SK-N-SH (cell line): Measurements from ENCODE around the gene RFX4.

Experiments used
- POLR2AphosphoS5 ChIP-seq: IDR thresholded peaks from 2 replicates; pipeline ENCODE4 v1.6.1; 2012; ENCODE audit warnings: low read depth, low read length
- RXRA ChIP-seq: IDR thresholded peaks from 2 replicates; pipeline ENCODE4 v1.4.0; 2012; ENCODE audit warnings: low read depth, mild to moderate bottlenecking, borderline replicate concordance
- SMC3 ChIP-seq: IDR thresholded peaks from 2 replicates; pipeline ENCODE4 v1.6.1; 2012; ENCODE audit warnings: low read depth, low read length, improper control_type of control experiment
- TF ChIP-seq, protein P1 (sequence below): fragments of 200-600 bp; sonication (generic); IDR thresholded peaks from 2 replicates; pipeline ENCODE4 v1.6.1; 2017; ENCODE audit warnings: antibody characterized with exemption, mild to moderate bottlenecking, moderate library complexity
- TF ChIP-seq, protein P2 (sequence below): IDR thresholded peaks from 2 replicates; pipeline ENCODE4; 2012

DNA sequence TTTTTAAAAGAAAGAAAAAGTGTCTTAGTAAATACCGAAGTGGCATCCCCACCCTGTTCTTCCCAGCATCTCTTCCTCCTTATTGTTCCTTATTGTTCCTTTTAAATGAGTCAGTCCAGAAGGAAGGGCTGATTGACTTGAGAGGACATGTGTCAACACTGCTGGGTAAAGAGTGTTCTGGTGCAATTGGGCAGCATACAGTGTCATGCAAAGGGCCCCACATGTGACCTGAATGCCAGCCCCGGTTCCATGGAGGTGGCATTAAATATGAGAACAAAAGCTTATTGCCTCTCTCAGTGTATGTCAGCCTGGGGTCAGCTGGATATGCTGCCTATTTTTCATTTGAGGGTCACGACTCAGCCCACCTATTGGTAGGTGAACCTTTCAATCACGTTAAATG is 132.8 kb downstream of the RFX4 start:
- TF ChIP-seq, protein P1, sequence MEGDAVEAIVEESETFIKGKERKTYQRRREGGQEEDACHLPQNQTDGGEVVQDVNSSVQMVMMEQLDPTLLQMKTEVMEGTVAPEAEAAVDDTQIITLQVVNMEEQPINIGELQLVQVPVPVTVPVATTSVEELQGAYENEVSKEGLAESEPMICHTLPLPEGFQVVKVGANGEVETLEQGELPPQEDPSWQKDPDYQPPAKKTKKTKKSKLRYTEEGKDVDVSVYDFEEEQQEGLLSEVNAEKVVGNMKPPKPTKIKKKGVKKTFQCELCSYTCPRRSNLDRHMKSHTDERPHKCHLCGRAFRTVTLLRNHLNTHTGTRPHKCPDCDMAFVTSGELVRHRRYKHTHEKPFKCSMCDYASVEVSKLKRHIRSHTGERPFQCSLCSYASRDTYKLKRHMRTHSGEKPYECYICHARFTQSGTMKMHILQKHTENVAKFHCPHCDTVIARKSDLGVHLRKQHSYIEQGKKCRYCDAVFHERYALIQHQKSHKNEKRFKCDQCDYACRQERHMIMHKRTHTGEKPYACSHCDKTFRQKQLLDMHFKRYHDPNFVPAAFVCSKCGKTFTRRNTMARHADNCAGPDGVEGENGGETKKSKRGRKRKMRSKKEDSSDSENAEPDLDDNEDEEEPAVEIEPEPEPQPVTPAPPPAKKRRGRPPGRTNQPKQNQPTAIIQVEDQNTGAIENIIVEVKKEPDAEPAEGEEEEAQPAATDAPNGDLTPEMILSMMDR = no peak
- TF ChIP-seq POLR2AphosphoS5 (no peak), RXRA (no peak), SMC3 (no peak)
- TF ChIP-seq, protein P2, sequence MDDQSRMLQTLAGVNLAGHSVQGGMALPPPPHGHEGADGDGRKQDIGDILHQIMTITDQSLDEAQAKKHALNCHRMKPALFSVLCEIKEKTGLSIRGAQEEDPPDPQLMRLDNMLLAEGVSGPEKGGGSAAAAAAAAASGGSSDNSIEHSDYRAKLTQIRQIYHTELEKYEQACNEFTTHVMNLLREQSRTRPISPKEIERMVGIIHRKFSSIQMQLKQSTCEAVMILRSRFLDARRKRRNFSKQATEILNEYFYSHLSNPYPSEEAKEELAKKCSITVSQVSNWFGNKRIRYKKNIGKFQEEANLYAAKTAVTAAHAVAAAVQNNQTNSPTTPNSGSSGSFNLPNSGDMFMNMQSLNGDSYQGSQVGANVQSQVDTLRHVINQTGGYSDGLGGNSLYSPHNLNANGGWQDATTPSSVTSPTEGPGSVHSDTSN = no peak
